Measurements from ENCODE around the gene CDH12.
"Not testable (repeated sequence)": the region's sequence is repeated elsewhere in the genome, so short reads cannot be mapped to it uniquely, and the experiment has no call there.

The CDH12 gene

GRCh38 chr5:22621084-22621483, 232.1 kb downstream of the CDH12 start:
- no peak for DNase-seq (ENCODE audit: low read depth)
- H3K4me3 ChIP-seq (ENCODE audit: control insufficient read depth, low read depth, low read length): no peak overlapping the region
- TF ChIP-seq CTCF (conservative IDR thresholded peaks at IDR 0.05; ENCODE audit: control insufficient read depth, insufficient read depth, low read depth, low read length): no peak

- no peak for DNase-seq (ENCODE audit: low read depth)
- TF ChIP-seq CTCF (conservative IDR thresholded peaks at IDR 0.05; ENCODE audit: control insufficient read depth, insufficient read depth, low read depth, low read length): no peak
- H3K4me3 ChIP-seq (ENCODE audit: control insufficient read depth, low read depth, low read length): no peak overlapping the region
These were observed 237.2 kb downstream of the CDH12 start for GRCh38 chr5:22615964-22616363.

DNA sequence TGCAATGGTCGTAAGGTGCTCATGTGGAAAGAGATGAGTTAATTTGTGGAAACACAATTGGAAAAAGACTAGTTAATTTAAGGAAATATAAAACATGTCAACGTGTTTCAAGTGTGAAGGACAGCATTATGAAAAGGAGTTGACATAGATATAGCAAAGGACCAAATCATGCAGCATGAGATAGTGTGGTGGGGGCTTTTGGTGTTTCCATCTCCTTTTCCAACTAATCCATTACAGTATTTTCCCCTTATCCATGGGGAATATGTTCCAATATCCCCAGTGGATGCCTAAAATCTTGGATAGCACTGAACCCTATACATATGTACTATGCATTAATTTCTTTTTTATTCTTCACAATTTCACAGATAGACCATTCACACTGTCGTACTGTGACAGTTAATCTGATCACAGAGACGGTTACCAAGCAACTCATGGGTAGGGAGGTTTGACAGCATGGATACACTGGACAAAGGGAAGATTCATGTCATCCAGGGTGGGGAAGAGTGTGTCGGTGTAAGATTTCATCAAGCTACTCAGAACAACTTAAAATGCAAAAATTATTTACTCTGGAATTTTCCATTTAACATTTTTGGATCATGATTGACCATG, 238.6 kb downstream of the CDH12 start:
- DNase-seq (ENCODE audit: low read depth): no peak
- no peak overlapping the region for H3K4me3 ChIP-seq (ENCODE audit: control insufficient read depth, low read depth, low read length)
- no peak for TF ChIP-seq CTCF (conservative IDR thresholded peaks at IDR 0.05; ENCODE audit: control insufficient read depth, insufficient read depth, low read depth, low read length)

GRCh38 chr5:22612928-22613327, 240.2 kb downstream of the CDH12 start:
- DNase-seq (ENCODE audit: low read depth): no peak
- TF ChIP-seq CTCF (conservative IDR thresholded peaks at IDR 0.05; ENCODE audit: control insufficient read depth, insufficient read depth, low read depth, low read length): no peak
- no peak overlapping the region for H3K4me3 ChIP-seq (ENCODE audit: control insufficient read depth, low read depth, low read length)

DNA sequence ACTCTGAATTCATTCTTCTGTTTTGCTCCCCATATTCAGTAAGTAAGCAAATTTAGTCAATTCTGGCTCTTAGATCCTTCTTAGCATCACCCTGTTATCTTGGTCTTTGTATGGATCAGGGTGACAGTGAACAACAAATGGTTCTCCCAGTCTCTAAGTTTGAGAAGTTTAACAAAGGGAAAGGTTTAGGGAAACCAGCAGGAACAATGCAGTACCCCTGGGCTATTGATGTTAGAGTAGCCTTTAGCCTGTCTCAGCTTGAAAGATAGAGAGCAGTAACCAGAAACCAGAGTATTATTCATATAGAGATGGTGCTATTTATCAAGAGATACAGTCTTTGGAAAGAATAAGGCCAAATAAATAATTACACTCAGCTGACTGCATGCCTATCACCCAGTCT, 241.8 kb downstream of the CDH12 start:
- H3K4me3 ChIP-seq (ENCODE audit: control insufficient read depth, low read depth, low read length): no peak overlapping the region
- DNase-seq (ENCODE audit: low read depth): no peak

DNA sequence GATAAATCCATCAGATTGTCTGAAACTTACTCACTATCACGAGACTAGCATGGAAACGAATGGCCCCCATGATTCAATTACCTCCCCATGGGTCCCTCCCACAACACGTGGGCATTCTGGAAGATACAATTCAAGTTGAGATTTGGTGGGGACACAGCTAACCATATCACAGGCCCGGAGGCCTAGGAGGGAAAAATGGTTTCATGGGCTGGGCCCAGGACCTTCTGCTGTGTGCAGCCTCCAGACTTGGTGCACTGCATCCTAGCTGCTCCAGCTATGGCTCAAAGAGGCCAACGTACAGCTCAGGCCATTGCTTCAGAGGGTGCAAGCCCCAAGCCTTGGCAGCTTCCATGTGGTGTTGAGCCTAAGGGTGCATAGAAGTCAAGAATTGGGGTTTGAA, 245.6 kb downstream of the CDH12 start:
- not testable (repeated sequence) for H3K4me3 ChIP-seq (ENCODE audit: control insufficient read depth, low read depth, low read length); DNase-seq (ENCODE audit: low read depth)

More for the DNA sequence above, 241.8 kb downstream of the CDH12 start:
- TF ChIP-seq CTCF (conservative IDR thresholded peaks at IDR 0.05; ENCODE audit: control insufficient read depth, insufficient read depth, low read depth, low read length): no peak

GRCh38 chr5:22605473-22605872, 247.7 kb downstream of the CDH12 start:
- TF ChIP-seq CTCF (conservative IDR thresholded peaks at IDR 0.05; ENCODE audit: control insufficient read depth, insufficient read depth, low read depth, low read length): no peak
- no peak for DNase-seq (ENCODE audit: low read depth)
- no peak overlapping the region for H3K4me3 ChIP-seq (ENCODE audit: control insufficient read depth, low read depth, low read length)

Measured in fibroblast of mammary gland (primary cell).